ENCODE data around the gene HM13.

Gene HM13

GRCh38 chr20:31581391-31581790 lies 67.1 kb downstream of the HM13 start:
- DNase-seq (ENCODE audit: extremely low read depth, low read depth): no peak

DNA sequence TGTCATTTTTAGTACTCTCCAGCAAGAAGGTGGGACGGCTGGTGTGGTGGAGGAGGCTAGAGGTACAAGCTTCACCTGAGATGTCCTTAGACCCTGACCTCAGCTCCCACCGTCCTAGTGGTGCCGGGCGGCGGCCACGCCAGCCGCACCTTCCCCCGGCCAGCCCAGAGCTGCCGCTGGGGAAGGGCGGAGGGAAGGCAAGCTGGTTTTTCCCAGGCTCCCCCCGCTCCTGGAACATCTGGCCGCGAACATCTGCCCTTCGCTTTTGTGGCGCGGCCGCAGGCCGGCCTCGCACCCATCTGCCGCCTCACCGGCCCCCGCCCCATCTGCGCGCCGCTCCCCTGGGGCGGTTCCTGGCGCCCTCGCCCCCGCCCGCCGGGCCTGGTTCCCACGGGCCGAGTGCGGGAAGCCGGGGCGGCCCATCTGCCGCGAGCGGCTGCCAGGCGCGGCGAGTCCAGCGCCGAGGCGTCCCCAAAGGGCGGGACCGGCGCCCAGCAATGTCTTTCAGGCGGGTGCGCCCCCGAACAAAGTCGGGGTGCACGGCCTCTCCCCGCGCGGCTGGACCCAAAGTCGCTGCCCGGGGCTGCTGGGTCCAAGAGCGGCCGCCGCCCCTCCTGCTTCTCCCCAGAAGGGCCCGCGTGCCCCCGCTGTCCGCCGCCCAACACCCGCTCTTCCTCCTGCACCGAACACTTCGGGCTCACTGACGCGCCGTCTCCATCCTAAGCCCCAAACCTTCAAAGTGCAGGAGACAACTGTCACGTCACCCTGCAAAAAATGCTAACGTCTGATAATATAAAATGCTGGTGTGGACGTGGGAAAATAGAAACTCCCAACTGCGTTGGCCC lies 73.5 kb downstream of the HM13 start:
- no peak for TF ChIP-seq CTCF (IDR thresholded peaks at IDR 0.05; ENCODE audit: low read depth, low read length)
- no peak for DNase-seq (ENCODE audit: extremely low read depth, low read depth)

More at GRCh38 chr20:31581391-31581790, 67.1 kb downstream of the HM13 start:
- no peak for TF ChIP-seq CTCF (IDR thresholded peaks at IDR 0.05; ENCODE audit: low read depth, low read length)

DNA sequence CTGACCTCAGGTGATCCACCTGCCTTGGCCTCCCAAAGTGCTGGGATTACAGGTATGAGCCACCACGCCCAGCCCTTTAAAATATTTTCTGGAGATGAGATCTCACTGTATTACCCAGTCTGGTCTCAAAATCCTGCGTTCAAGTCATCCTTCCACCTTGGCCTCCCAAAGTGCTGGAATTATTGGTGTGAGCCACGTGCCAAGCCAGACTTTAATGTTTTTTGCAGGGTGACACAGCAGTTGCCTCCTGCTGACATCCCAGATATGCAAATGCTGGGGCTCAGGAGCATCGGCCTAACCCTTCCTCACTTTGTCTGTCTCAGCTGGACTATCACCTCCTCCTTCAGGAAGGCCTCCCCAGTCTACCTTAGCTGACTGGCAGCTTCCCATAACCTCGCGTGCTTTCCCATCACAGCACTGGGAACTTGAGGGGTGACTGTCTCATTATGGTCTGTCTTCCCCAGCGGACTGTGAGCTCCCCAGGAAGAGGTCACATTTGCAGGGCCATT lies 76.5 kb downstream of the HM13 start:
- TF ChIP-seq CTCF (IDR thresholded peaks at IDR 0.05; ENCODE audit: low read depth, low read length): no peak
- DNase-seq (ENCODE audit: extremely low read depth, low read depth): no peak

- no peak for DNase-seq (ENCODE audit: extremely low read depth, low read depth)
- no peak for TF ChIP-seq CTCF (IDR thresholded peaks at IDR 0.05; ENCODE audit: low read depth, low read length)
Observed at GRCh38 chr20:31593221-31594001, 79.2 kb downstream of the HM13 start.

DNA sequence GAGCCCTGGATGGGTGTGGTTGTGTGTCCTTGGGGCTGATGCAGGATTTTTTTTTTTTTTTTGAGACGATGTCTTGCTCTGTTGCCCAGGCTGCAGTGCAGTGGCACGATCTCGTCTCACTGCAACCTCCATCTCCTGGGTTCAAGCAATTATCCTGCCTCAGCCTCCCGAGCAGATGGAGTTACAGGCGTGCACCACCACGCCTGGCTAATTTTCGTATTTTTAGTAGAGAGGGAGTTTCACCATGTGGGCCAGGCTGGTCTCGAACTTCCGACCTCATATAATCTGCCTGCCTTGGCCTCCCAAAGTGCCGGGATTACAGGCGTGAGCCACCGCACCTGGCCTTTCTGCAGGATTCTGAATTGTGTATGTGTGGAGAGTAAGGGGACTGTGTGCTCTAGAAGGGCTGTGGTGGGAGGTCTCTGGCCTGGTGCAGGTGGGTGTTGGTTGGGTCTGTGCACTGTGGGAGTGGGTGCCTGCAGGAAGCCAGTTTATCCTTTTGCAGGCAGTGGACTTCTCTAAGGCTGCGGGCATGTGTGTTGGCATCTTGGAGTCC lies 79.8 kb downstream of the HM13 start:
- no peak for DNase-seq (ENCODE audit: extremely low read depth, low read depth)
- no peak for TF ChIP-seq CTCF (IDR thresholded peaks at IDR 0.05; ENCODE audit: low read depth, low read length)

GRCh38 chr20:31594558-31595379 lies 80.5 kb downstream of the HM13 start:
- no peak for TF ChIP-seq CTCF (IDR thresholded peaks at IDR 0.05; ENCODE audit: low read depth, low read length)
- no peak for DNase-seq (ENCODE audit: extremely low read depth, low read depth)
